Hematopoietic multipotent progenitor cell treated with erythropoietin and hydrocortisone succinate and interleukin-3 and kit ligand, for 15 days (in vitro differentiated cells): ENCODE measurements around the gene GLP1R.

Source experiments
- DNase-seq: peaks from one replicate; pipeline ENCODE4 v3.0.0-alpha.2; 2015; ENCODE audit warnings: low spot score

The GLP1R gene

DNA sequence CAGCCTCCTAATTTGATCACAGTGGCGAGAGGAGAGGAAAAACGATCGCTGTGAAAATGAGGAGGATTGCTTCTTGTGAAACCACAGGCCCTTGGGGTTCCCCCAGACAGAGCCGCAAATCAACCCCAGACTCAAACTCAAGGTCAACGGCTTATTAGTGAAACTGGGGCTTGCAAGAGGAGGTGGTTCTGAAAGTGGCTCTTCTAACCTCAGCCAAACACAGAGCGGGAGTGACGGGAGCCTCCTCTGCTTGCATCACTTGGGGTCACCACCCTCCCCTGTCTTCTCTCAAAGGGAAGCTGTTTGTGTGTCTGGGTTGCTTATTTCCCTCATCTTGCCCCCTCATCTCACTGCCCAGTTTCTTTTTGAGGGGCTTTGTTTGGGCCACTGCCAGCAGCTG is 37.7 kb downstream of the GLP1R start:
- DNase-seq = no peak

DNA sequence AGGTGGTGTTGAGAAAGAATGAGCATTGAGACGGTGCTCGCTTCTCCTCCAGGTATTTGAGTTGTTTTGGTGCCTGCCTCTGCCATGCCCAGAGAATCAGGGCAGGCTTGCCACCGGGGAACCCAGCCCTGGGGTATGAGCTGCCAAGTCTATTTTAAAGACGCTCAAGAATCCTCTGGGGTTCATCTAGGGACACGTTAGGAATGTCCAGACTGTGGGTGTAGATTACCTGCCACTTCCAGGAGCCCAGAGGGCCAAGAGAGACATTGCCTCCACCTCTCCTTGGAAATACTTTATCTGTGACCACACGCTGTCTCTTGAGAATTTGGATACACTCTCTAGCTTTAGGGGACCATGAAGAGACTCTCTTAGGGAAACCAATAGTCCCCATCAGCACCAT is 38.1 kb downstream of the GLP1R start:
- no peak for DNase-seq

DNA sequence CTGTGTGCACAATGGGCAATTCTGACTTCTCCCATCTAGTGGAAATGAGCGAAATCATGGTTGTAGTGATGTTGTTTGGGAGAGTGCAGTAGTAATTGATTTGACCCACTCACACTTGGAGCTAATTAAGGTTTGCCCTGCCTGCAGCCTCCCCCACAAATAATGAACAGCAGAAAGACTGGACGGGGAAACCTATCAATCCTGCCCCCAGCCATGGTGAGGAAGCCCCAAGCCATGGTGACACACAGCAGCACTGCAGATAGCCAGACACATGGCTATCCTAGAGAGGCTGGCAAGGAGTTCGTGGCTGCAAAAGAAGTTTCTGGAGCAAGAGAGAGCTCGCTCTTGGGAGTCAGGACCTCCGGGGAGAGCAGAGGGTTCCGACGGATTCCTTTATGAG is 38.6 kb downstream of the GLP1R start:
- no peak for DNase-seq

DNA sequence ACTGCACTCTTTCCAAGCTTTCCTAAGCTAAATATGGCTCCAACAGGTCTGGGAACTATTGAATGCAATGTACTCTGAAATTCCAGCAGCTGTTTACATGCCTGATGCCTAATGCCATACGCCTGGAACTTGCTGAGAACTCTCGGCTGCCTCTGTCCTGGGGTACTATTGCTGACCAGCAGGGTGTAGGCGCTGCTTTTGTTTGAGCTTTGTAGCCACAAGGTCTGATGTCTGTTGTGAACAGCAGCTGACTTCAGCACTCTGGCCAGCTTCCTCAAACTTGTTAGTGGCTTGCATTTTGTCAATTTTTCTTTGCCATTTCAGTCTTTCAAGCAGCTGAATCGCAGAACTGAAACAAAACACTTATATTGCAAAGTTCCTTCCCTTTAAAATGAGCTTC is 39.8 kb downstream of the GLP1R start:
- DNase-seq = no peak

DNA sequence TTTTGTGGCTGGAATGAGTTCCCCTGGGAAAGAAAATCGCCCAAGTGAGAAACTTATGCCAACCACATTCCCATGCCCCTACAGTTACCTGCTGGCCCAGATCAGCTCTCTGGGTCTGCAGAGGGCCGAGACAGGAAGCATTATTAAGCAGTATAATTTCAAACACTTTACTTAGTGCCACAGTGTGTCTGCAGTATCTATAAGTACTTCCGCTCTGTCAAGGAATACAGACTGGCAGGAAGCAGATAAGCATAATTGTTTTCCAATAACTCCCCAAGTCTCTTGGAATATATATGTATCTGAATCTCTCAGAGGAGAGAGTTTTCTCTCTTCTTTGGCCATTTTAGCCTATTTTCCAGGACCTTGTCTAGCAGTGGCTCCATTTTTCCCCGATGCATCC is 41.5 kb downstream of the GLP1R start:
- DNase-seq = no peak

DNA sequence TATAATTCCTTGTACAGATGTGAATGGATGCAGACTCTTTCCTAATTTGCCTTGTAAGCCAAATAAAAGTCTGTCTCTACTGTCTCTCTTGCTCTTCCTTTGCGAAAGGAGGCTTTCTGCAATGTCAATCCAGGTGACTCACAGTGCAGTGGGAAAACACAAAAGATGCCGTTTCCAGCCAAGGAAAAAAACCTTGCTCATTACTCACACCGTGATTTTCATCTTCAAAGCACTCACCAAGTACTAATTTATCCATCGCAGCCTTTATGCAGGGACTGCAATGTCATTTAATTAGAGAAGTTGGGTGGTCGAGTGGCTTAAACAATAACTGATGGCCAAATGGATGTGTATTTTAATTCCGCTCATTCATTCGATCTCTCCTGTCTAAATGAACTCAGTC is 42.6 kb downstream of the GLP1R start:
- DNase-seq = no peak

DNA sequence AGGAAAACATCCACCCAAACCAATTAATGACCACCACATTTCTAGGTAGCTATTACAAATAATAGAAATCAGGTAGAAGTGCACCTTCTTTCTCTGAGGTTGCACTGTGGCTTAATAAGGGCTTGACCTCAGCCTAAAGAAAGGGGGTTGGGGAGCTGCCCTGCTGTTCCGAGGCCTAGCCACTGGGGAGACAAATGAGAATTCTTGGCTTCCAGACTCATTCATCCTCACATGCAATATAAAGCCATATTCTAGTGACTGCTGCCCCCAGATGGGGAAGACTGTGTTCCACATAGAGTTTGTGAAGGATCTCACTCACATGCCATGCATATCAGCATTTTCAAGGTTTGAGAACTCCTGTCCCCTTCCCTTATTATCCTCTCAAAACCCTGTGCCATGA is 43.5 kb downstream of the GLP1R start:
- DNase-seq = no peak

DNA sequence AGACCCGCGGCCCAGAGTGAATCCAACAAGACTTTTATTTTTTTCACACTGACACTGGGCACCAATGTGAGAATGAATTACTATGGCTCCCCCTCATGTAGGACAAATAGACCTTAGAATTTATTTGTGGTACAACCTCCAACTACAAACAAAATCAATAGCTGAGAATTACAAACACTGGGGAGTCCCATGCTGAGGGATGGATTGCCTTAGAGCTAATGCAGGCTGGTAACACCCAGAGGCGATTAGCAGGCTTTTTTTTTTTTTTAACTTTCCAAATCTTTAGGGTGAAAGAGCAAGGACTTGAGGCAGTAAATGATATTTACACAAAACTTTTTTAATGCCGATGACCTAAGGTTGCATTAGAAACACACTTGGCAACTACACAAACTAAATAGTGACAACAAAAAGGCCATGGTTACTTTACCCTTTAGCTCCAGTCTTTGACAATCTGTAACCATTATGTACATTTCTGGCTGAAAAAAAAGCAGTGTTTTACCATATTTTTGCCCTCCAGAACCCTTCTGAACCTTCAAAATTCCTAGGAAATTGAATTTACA is 44.6 kb downstream of the GLP1R start:
- no peak for DNase-seq

DNA sequence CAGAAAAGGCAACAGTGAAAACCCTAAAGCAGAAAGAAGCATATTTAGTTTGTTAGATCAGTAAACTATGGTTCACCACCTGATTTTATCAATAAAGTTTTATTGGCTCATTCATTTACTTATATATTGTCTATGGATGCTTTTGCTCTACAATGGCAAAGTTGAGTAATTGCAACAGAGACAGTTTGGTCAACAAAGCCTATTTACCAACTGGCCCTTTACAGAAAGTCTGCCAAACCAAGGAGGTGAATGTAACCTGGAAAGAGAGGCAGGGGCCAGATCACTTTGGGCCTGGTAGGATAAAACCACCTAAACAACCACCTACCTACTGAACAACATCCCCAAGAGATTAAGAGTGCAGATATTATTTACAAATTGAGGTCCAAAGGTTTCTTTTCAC is 47.0 kb downstream of the GLP1R start:
- DNase-seq = no peak

DNA sequence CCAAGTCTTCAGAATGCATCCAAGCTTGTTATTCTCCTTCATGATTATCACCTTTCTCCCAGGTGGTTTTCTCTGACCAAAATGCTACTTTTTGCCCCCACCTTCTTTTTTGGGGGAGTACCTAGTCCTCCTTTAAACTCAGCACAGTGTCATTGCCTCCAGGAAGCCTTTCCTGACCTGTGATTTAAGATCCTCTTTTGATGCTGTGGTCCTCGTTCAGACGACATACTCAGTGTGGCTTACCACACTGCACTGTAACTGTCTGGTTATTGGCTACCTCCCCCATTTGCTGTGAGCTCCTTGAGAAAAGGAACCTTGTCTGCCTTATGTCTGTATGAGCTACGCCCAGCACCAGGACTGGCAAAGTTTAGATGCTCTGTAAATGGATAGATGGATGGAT is 51.8 kb downstream of the GLP1R start:
- no peak for DNase-seq

DNA sequence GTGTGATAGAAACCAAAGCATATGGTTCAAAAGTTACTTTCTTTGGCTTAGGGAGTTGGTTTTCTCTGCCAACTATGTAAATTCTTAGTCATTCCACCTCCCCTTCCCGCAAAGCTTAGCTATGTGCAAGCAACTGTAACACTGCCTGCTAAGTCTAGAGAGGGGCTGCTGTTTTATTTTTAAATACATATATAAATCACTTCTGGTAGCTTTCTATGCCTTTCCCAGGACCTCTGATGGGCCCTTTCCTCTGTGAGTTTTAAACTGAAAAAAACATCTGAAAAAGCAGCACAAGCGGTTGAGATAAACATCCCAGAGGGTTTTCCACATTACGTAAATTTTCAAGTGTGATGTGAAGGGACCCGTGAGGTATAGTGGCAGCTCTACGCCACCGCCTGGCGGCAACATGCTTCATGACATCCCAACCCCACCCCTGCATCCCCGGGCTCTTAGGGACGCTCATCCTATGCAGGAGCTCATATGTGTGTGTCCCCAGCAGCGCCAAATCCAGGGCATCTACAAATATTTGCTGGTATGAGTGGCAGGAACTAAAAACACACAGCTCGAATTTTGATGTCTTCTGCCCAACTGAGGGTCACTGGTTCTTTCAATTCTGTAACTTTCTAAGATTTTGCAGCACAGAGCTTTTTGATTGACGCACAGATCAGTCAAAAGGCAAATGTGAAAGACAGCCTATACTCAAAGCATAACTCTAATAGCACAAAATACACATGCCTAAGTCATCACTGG is 53.7 kb downstream of the GLP1R start:
- no peak for DNase-seq

DNA sequence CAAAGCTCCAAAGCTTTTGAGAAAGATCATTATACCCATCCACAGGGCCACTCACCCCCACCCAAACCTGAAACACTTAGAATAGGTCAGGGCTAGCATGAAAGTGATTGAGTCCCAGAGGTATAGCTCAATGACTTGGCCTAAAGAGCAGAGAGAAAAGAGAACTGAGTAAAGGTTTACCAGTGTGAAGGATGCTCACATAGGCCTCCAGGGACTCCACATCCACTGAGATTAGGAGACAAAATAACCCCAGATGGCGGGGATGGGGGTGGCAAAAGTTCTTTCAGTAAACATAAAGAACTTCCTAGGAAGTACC is 54.2 kb downstream of the GLP1R start:
- no peak for DNase-seq

DNA sequence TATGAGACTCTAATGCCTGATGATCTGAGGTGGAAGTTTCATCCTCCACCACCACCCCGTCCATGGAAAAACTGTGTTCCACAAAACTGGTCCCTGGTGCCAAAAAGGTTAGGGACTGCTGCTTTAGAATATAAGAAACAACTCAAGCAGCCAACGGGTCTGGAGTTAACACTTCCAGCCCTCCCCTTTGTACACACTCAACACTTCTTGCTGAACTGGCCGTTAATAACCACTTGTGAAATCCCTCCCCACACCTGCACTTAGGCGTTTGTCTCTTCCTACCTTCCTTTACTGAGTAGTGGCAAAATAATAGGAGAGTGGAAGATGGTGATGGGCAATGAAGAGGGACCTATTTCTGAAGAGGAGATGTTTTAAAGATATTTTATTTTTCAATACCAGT is 55.9 kb downstream of the GLP1R start:
- DNase-seq = no peak

DNA sequence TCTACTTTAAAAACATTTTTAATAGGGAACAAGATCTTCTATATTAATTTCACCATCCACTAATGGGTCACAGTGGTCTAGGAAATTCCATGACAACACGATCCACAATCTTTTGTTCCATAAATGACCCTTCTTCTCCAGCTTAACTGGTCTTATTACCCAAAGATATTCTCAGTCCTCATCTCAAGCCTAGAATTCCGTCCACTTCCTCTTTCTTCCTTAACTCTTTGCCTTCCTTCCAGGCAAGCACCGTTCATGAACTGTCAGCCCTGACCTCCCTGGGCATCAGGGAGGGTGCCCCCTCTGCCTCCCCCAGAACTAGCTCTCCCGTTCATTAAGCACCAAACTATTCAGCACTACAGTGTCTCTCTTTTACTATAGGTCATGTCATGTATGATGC is 58.5 kb downstream of the GLP1R start:
- DNase-seq = no peak

DNA sequence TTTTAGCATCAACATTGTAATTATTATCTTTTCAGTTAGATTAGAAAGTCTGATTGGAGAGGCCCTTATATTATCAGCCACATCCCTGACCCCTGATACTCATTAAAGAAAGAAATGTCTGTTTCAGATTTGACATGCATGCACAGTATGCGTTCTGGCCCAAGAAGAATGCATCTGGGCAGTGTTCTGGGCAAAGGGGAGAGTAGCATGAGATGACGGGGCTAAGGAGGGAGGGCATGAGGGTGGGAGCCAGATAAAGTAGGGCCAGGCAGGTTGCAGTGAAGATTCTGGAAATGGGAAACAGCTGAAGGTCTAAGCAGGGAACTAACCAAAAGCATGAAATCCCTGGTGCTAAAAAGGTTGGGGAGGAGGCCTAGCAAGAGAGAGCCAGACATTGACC is 59.1 kb downstream of the GLP1R start:
- no peak for DNase-seq

DNA sequence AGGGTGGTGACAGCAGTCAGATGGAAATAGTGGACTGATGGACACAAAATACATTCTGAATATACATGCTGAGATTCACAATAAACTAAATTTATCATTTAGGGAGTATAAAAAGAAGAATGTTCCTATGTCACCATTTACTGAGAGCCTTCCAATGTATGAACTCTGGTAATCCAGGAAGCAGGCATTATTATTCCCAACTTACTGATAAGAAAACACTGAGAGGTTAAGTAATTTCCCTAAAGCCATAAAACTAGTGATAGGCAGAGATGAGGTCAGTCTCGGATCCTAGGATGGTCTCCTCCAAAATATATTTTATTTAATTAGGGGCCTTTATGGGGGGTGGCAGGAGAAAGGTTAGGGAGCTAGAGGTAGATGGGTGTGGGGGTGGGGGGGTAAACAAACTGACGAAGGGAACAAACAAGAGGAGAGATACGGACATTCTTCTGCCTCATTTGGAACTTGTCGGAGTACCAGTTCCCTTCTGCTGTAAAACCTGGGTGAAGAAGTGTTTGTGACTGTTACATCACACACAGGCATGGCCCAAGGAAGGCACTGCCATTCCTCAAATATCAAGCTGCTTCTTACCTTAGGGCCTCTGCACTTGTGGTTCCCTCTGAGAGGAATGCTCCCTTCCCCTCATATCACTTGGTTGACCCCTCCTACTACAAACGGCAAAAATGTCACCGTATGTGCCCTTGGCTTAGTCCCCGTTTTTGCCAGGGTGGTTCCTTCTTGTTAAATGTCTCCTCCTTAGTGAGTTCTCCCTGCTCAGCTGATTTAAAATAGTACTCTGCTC is 59.7 kb downstream of the GLP1R start:
- no peak for DNase-seq

DNA sequence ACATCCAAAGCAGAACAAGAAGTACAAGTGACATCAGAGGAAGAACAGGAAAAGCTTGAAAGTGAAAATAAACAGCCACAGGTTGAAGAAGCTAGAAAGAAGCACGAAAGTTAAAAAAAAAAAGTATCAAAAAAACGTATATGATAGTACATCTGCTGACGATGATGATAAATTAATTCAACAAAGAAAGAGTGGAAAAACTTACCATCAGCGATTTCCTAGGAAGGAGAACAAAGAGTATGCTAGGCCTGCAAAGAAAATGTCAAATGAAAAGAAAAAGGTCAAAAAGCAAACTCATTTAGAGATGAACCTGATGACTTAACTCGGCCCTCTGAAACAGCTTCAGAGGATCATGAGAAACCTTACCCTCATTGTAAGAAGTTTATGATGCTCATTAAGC is 62.7 kb downstream of the GLP1R start:
- DNase-seq = no peak

DNA sequence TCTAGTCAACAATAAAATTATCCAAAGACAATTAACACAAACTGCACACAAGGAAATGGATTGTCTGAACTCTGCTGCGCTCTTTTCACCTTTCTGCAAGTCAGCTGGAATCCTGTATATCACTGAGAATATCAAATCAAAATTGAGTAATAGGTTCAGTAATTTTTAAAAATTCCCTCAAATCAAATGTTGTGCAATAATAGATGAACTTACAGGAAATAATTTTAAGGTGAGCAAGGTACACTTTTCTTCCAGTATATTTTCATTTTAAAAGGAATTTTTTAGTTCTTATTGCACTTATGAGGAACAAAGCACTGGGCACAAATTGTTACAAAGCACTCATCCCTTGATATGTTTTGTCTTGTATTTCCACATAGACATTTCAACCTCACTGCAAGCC is 65.2 kb downstream of the GLP1R start:
- no peak for DNase-seq

DNA sequence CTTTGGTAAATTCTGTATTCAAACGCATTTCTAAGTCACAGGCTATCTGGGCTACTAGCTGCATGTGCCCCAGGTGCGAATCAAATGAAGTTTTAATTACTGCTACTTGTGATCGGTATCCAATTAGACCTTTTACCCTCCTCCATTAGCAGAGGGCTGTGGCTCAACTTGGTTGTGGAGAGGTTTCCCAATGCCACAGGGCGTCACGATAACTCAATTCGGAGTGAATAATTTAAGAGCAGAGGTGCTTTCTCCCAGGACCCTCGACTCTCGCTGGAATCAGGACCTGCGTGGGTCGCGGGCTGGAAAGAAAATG is 65.8 kb downstream of the GLP1R start:
- no peak for DNase-seq

DNA sequence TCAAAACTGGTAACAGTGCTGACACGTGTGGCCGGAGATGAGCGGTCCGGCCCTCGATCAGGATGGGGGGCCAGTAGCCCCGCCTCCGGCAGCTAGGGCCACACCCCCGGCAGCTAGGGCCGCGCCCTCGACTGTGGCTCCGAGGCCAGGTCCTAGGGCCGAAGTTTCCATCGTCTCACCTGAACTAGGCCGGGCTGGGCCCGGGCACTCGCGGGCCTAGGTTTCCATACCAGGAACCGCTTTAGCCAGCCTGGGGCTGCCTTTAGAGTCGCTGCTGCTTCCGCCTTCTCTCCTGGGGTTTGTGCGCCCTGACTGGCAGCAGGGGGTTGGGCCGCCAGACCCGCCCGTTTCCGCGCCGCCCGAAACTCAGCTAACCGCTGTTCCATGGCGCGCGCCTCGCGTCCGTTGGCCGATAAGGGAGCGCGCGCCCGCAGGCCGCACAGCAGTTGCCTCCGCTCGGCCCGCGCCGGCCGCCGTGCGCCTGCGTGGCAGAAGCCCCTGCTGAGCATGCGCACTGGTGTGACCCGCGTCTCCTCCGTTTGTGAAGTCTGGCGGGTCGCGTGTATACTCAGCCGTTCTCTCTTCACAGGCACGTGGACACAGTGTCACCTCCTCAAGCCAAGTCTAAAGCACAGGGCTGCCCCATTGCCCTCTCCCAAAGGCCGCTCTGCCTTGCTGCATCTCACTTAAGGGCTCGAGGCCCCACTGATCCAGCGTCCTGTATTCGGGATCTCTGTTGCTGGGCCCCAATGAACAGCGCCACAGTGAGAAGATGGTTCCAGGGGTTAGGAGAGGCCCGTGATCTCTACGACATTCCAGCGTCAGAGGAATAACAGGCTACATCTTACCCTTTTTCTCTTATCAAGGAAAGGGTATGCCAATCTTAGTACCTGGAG is 66.4 kb downstream of the GLP1R start, which contains the start of gene SAYSD1:
Gene SAYSD1 (minus strand): TSS at position 483 of the 896 bp plus-strand sequence. CDS start 97 bp downstream, at position 386.
- DNase-seq = peak; percentile 93

DNA sequence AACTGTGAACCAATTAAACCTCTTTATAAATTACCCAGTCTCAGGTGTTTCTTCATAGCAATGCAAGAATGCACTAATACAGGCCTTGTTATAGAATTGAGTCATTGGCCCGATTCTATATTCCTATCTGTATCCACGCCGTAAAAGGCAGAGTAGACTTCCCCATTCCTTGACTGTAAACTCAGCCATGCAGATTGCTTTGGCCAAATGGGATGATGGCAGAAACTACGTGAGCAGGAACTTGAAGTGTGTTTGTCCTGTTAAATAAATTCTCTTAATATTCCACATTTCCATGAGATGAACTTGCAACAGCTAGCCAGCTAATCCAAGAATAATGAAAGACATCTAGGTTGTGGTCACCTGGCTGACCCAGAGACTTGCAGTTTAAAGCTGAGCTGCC is 70.3 kb downstream of the GLP1R start:
- DNase-seq = no peak

DNA sequence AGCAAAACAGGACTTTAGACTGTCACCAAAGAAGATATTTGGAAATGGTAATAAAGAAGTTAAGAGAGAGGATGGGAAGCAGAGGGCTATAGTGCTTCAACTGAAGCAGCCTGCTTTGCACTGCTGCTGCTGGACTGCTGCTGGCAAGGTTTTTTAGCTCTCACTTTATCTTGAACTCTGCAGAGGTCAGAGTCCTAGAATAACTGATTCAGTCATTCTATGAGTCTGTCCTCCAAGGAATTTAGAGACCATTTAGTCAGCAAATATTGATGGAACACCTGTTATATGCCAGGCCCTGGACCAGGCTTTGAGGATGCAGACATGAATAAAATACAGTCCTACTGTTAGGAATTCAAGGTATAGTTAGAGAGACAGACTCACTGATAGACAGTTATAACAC is 75.5 kb downstream of the GLP1R start:
- DNase-seq = no peak

DNA sequence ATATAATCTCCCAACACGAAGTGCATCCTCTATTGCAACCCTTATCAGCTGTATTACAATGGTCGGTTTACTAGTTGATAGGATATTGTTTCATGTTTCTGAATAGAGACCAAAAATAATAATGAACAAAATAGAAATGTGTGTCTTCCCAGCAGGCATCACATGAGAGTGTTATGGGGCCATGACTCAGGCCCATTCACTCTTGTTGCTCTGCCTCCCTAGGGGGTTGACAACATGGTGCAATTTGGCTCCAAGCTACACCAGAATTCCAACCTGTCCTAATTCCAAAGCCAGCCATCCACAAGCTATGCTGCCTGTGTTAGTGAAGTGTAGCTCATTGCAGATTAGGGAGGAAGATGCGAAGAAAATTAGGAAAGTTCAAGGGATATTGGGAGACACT is 79.5 kb downstream of the GLP1R start:
- DNase-seq = no peak
